Measurements from ENCODE around the gene DNAJC27.
"Not testable (repeated sequence)": the region's sequence is repeated elsewhere in the genome, so short reads cannot be mapped to it uniquely, and the experiment has no call there.

- TF ChIP-seq CTCF, EP300, POLR2A (IDR thresholded peaks at IDR 0.05): not testable (repeated sequence)
These were observed 27.3 kb upstream of the DNAJC27 start for GRCh38 chr2:24999097-24999496.

All from gastroesophageal sphincter (tissue), 3 donors.